IPS-15b (cell line): ENCODE measurements around the gene PTGR3.
A peak's percentile ranks its signal among the peaks of the same experiment; 100 is the strongest.

ENCODE experiments used
- H3K27me3 ChIP-seq: one replicate; pipeline ENCODE4 v1.6.1; 2013; ENCODE audit warnings: low read length; ENCODE audit not compliant: control insufficient read depth, insufficient read depth
- H3K36me3 ChIP-seq: one replicate; pipeline ENCODE4 v1.6.1; 2013; ENCODE audit warnings: low read length; ENCODE audit not compliant: control insufficient read depth, insufficient read depth
- H3K4me1 ChIP-seq: one replicate; pipeline ENCODE4 v1.6.1; 2013; ENCODE audit warnings: mild to moderate bottlenecking, low read length; ENCODE audit not compliant: control insufficient read depth, insufficient read depth
- H3K4me3 ChIP-seq: one replicate; pipeline ENCODE4 v1.5.1; 2013; ENCODE audit warnings: low read depth, low read length
- H3K9ac ChIP-seq: one replicate; pipeline ENCODE4 v1.6.1; 2013; ENCODE audit warnings: low read depth, mild to moderate bottlenecking, low read length
- H3K9me3 ChIP-seq: one replicate; pipeline ENCODE4 v1.6.1; 2013; ENCODE audit warnings: mild to moderate bottlenecking, low read length; ENCODE audit not compliant: control insufficient read depth, insufficient read depth

PTGR3 gene

GRCh38 chr18:75209129-75209950 lies at the start of gene PTGR3:
TSS of gene PTGR3 (minus strand) at chr18:75209139. CDS start at chr18:75209058, 81 bp downstream.
- Histone ChIP-seq H3K9ac (no peak within 1 kb of the TSS), H3K36me3 (no peaks in the 10 kb centered on the region), H3K4me1 (peaks cover 21% of the 10 kb centered on the region), H3K4me3 (peak within 1 kb of the TSS; percentile 78), H3K27me3 (peaks cover 78% of the 10 kb centered on the region), H3K9me3 (no peaks in the 10 kb centered on the region)

- H3K36me3 ChIP-seq = no peaks in the 10 kb centered on the region
Measured at GRCh38 chr18:75257605-75258004, 48.7 kb upstream of the PTGR3 start.

DNA sequence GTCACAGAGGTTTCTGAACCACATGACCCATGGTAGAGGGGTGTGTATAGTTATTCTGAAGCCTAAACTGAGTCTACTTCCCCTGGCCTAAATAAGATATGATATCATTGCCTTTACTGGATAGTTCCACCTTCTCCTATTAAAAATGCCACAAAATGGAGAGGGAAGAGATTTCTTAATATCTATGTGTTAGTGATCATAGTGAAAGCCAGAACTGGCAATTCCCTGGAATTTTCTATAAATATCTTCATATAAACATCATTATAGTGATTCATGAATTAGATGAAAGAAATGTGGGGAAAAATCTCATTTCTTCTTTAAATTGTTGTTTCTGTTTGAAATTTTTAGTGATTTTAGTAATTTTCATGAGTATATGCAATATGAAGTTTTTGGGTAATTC lies 47.4 kb upstream of the PTGR3 start:
- Histone ChIP-seq H3K9ac (no peak overlapping the region), H3K36me3 (no peaks in the 10 kb centered on the region), H3K4me1 (no peaks in the 10 kb centered on the region), H3K4me3 (no peak overlapping the region), H3K9me3 (no peaks in the 10 kb centered on the region), H3K27me3 (no peaks in the 10 kb centered on the region)

More at GRCh38 chr18:75257605-75258004, 48.7 kb upstream of the PTGR3 start:
- Histone ChIP-seq H3K9me3 (no peaks in the 10 kb centered on the region), H3K27me3 (no peaks in the 10 kb centered on the region), H3K9ac (no peak overlapping the region), H3K4me3 (no peak overlapping the region), H3K4me1 (no peaks in the 10 kb centered on the region)

GRCh38 chr18:75255094-75255493 lies 46.2 kb upstream of the PTGR3 start:
- Histone ChIP-seq H3K4me3 (no peak overlapping the region), H3K36me3 (no peaks in the 10 kb centered on the region), H3K9ac (no peak overlapping the region), H3K4me1 (no peaks in the 10 kb centered on the region), H3K9me3 (no peaks in the 10 kb centered on the region), H3K27me3 (no peaks in the 10 kb centered on the region)

DNA sequence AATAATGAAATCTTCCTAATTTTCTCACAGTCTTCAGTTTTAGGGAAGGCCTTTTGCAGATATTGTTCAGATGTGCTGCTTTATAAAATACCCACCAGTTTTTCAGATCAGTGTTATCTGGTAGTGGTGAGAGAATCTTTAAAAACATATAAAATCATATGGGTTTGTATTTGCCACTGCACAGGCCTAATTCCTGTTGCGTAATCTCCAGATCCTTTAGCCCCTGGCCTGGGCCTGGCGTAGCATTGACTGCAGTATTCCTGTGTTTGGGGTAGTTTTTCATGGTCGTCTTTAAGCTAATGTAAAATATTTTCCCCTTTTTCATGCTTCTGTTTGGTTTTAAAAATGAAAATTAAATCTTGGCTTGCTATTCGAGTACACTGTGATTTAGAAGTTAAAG lies 44.8 kb upstream of the PTGR3 start:
- H3K4me3 ChIP-seq = no peak overlapping the region

GRCh38 chr18:75253043-75253442 lies 44.1 kb upstream of the PTGR3 start:
- Histone ChIP-seq H3K36me3 (no peaks in the 10 kb centered on the region), H3K4me3 (no peak overlapping the region), H3K4me1 (no peaks in the 10 kb centered on the region), H3K9me3 (no peaks in the 10 kb centered on the region), H3K27me3 (no peaks in the 10 kb centered on the region), H3K9ac (no peak overlapping the region)

More for the DNA sequence above, 44.8 kb upstream of the PTGR3 start:
- Histone ChIP-seq H3K9me3 (no peaks in the 10 kb centered on the region), H3K36me3 (no peaks in the 10 kb centered on the region), H3K9ac (no peak overlapping the region), H3K27me3 (no peaks in the 10 kb centered on the region), H3K4me1 (no peaks in the 10 kb centered on the region)

DNA sequence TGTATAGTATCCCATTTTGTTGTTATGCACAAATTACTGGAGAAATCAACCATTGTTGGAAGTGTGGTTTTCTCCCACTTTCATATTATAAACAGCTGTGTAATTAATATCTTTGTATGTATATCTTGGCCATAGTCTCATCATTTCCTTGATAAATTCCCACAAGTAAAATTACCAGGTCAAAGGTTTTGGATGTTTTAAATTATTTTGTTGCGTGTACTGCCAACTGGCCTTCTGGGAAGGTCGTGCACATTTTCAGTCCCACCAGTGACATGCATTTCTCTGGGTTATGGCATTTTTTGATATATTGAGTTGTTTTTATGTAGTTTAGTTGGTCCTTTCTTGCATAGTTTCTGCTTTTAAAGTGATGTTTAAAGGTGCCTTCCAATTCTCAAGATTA lies 43.2 kb upstream of the PTGR3 start:
- Histone ChIP-seq H3K27me3 (no peaks in the 10 kb centered on the region), H3K4me1 (no peaks in the 10 kb centered on the region), H3K4me3 (no peak overlapping the region), H3K36me3 (no peaks in the 10 kb centered on the region), H3K9ac (no peak overlapping the region), H3K9me3 (no peaks in the 10 kb centered on the region)

GRCh38 chr18:75251466-75251865 lies 42.5 kb upstream of the PTGR3 start:
- Histone ChIP-seq H3K27me3 (no peaks in the 10 kb centered on the region), H3K9me3 (no peaks in the 10 kb centered on the region), H3K36me3 (no peaks in the 10 kb centered on the region), H3K4me3 (no peak overlapping the region), H3K9ac (no peak overlapping the region), H3K4me1 (no peaks in the 10 kb centered on the region)

DNA sequence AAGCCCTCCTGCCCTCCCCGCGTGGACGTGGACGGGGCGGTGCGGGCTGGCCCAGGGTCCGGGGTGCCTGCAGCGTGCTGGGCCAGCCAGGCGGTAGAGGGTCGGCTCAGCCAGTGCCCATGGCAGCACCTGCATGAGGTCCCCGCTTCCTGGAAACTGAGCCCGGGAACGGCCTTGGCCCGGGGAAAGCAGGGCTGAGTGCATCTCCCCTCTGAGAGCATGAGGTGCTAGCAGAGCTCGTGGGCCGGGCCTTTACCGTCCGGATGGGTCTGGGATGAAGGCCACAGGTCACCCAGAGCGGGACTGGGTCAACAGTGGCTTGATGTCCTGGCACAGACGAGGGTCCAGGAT lies 41.5 kb upstream of the PTGR3 start:
- Histone ChIP-seq H3K27me3 (no peaks in the 10 kb centered on the region), H3K9ac (no peak overlapping the region), H3K4me1 (no peaks in the 10 kb centered on the region), H3K36me3 (no peaks in the 10 kb centered on the region), H3K9me3 (no peaks in the 10 kb centered on the region), H3K4me3 (no peak overlapping the region)

GRCh38 chr18:75249672-75250470 lies 40.9 kb upstream of the PTGR3 start:
- H3K4me1 ChIP-seq = no peaks in the 10 kb centered on the region
- no peak overlapping the region for H3K4me3 ChIP-seq
- H3K36me3 ChIP-seq = no peaks in the 10 kb centered on the region
- H3K9ac ChIP-seq = no peak overlapping the region
- H3K9me3 ChIP-seq = no peaks in the 10 kb centered on the region
- H3K27me3 ChIP-seq = no peaks in the 10 kb centered on the region

DNA sequence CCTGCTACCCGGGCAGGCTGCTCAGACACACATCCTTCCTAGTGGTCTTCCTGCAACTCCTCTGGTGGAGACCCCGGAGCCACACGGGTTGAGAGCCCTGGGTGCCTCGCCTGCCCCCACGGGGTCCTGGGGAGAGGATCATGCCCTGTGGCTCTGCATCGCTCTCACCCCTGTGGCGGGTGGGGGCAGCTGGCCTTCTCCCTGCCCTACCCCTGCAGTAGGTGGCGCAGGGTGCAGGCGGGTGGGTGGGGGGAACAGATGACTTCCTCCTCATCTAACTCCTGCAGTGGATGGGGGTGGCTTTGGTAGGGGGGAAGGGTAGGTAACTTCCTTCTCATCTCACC lies 40.2 kb upstream of the PTGR3 start:
- H3K9me3 ChIP-seq = no peaks in the 10 kb centered on the region
- no peaks in the 10 kb centered on the region for H3K36me3 ChIP-seq
- no peaks in the 10 kb centered on the region for H3K4me1 ChIP-seq
- H3K9ac ChIP-seq = no peak overlapping the region
- H3K27me3 ChIP-seq = no peaks in the 10 kb centered on the region
- H3K4me3 ChIP-seq = no peak overlapping the region
